CD4-positive, alpha-beta T cell treated with Interleukin-6 at 100 ng/mL for 8 hours (primary cell): Measurements from ENCODE around the gene LNX1.
"Not testable (repeated sequence)": the region's sequence is repeated elsewhere in the genome, so short reads cannot be mapped to it uniquely, and the experiment has no call there.

Experiments
- DNase-seq: peaks from one replicate; pipeline ENCODE4 v3.0.0-alpha.2; 2020; ENCODE audit warnings: mixed read lengths, low spot score

Gene LNX1

DNA sequence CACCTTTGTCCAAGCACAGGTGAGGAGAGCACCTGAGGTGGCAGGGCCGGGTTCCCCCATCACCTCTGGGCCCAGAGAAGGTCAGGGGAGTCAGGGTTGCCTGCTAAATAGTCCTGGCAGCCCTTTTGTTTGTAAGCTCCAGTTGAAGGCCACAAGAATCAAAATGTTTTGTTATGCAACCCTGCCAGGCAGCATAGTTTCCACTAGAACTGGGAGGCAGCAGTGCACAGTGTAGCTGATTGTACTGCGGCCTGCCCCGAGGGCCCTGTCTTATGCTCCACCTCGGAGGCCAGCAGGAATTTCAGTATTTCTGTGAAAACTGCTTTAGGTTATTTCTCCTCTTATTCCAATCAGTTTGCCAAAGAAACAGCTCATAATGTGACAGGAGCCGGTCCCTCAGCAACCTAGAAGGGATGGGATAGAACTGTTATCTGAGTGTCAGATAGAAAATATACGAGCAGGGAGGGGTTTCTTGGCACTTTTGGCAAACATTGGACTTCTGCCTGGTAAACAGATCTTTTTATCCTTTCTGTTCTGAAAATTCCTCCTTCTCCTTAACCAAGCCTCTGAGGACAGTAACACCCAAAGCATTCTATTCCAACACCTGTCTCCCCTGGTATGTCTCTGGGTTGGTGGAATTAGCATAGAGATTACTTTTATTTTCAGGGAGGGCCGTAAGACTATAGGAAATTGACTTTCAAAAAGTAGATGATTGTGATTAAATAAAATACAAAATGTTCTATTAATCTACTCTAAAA is 93.6 kb downstream of the LNX1 start:
- DNase-seq: no peak

GRCh38 chr4:53494851-53495250 is 96.4 kb downstream of the LNX1 start:
- DNase-seq: no peak

- no peak for DNase-seq
Observed at GRCh38 chr4:53490965-53491622, 100.2 kb downstream of the LNX1 start.

GRCh38 chr4:53490161-53490956 is 100.9 kb downstream of the LNX1 start:
- no peak for DNase-seq

DNA sequence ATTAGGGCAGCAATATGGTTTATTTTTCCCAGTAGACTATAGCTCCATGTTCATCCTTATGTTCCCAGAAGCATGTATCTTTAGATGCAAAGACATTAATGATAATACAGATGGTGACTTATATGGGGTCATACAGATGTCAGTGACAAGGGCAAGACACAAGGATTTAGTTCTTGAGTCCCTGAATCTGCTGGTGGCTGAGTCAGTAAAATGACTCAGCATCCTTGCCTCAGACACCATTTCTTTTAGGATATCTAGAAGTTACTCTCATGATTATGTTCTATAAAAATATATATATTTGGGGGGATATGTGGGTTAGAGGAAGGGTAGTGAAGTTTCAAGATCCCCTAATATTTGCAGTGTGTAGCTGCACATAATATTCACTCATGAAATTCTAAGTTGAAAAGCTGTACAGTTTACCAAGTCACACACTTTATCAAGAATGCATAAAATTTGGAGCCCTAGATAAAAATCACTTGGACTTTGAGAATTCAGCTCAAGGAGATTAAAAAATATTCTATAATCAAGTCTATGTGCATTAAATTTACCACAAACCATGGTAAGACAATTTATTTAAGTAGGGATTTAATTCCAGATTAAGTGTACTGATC is 101.9 kb downstream of the LNX1 start:
- no peak for DNase-seq

DNA sequence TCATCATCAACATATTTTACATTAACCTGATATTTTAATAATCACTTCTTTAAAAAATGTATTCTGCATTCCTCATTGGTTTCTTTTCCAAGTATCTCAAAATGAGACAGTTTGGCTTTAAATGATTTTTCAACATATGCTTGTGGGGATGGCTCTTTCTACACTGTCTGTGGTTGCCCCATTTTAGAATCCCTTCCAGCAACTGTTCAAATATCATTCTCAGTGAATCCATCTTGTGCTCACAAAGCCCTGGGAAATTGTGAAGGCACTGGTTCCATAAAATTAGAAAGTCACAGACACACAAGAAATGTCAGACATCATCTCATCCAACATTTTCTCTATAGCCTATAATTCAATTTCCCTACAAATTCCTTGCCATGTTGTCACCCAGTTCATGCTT is 103.5 kb downstream of the LNX1 start:
- DNase-seq: no peak

DNA sequence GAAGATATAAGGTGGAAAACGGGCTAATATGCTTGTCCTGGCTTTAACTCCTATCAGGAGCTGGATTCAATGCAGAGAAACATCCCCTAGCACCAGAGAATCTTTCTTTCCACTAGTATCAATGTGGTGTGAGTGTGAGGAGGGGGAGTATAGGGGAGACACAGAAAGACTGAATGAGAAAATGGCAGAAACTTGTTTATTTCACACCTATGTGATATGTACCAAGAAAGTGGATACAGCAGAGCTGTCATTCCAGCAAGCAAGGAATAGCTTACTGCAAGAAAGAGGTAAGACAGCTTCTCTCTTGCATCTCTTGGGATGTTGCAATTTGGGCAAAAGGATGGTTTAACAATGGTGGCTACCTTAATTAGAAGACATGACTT is 105.6 kb downstream of the LNX1 start:
- no peak for DNase-seq

- DNase-seq: no peak
Observed at GRCh38 chr4:53484911-53485657, 106.2 kb downstream of the LNX1 start.

- DNase-seq: no peak
Observed at GRCh38 chr4:53483250-53483649, 108.0 kb downstream of the LNX1 start.

GRCh38 chr4:53481586-53481985 is 109.7 kb downstream of the LNX1 start:
- no peak for DNase-seq

- no peak for DNase-seq
Observed at GRCh38 chr4:53480909-53481308, 110.4 kb downstream of the LNX1 start.

- DNase-seq: no peak
Observed at GRCh38 chr4:53479736-53480525, 111.4 kb downstream of the LNX1 start.

DNA sequence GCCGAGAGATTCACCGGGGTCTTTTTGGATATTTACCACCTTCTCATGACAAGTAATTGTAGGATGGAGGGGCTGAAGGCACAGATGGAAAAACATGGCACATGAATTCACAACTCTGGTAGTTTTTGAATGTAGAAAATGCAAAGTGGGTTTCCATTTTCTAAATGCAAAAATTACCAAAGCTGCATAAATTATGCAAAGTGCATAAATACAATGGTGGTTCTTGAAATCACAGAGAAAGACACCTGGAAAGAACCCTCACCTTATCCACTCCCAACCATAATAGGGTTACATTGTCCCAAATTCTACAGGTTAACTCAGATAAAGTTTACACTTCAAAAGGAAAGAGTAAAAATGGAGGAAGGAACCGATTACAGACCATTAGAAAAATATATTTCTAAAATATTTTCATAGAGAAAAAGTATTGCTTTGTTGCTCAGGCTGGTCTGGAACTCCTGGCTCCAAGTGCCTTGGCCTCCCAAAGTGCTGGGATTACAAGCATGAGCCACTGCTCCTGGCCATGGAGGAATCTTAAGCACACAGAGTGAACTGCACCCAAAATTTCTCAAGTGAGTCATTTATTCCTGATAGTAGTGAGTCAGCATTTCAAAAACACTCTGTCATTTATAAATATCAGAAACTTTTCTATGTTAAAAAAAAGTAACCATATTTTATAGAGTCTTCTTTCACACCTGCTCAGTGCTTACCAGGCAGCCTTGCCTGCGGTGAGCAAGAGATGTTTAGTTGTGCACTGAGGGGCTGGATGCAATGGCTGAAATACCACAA is 112.4 kb downstream of the LNX1 start:
- no peak for DNase-seq

- DNase-seq: no peak
Observed at GRCh38 chr4:53477636-53478035, 113.7 kb downstream of the LNX1 start.

GRCh38 chr4:53477038-53477565 is 114.2 kb downstream of the LNX1 start:
- DNase-seq: no peak

DNA sequence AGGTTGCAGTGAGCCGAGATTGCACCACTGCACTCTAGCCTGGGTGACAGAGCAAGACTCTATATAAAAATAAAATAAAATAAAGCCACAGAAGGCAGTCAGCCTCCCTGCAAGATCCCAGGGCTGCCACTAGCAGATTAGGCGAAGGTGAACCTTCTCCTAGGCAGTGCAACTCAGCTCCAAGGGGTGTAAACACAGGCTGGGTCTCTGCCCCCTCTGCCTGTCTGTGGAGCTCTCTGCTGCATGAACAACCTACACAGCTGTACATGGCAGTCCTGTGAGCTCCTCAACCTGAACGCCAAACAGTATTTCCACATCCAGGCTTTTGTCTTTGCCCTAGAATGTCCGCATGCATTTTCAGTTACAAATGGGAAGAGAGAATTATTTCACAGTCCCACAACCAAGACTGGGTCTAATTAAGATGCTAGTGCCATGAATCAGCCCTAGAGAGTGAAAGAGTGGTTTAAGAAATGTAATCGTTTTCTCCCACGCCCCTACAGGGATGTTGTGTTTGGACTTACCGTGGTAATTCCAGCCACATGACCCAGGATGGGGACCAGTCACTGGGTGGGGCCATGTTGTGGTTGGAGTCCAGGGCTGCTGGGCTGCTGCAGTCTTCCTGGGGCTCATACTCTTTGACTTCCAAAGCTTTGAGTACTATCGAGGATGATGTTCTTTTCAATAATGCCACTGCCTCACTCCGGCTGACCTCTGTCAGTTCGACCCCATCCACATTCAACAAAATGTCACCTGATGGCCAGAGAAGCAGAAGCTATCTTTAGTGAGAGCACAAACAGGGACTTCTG is 114.9 kb downstream of the LNX1 start:
- no peak for DNase-seq

- DNase-seq: not testable (repeated sequence)
Observed at GRCh38 chr4:53466576-53466975, 124.7 kb downstream of the LNX1 start.

DNA sequence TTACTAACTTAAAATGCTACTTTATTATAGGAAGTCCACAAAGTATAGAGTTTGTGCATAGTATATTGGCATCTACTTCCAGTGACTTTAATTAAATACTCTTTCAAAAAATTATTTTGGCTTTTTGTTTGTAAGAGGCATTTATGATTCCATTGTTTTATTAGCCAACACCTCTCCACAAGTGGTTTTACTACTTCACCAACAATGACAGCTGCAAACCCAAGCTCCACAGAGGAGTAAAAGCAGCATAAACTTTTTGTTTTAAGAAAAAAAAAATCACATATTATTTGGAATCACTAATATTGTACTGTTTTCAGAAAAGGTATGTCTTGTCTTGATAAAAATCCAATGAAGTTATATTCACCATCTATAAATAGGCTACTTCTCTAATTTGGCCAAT is 125.4 kb downstream of the LNX1 start:
- DNase-seq: no peak

GRCh38 chr4:53465281-53465680 is 126.0 kb downstream of the LNX1 start:
- DNase-seq: no peak
